Small intestine (tissue), 7 donors: ENCODE data around the gene KDM5C. TPM values are rescaled to one million over a fixed set of nuclear protein-coding genes. Genes with fewer than 3 reads are reported as not detected.
"Not testable (repeated sequence)": the region's sequence is repeated elsewhere in the genome, so short reads cannot be mapped to it uniquely, and the experiment has no call there.

Source experiments
- DNase-seq, 2 donors: peaks; one replicate each; pipeline versions ENCODE4 v3.0.0 to v3.0.0-alpha.2; 2013
- FAIRE-seq: peaks from 2 replicates; lab custom pipeline; 2012; peaks lifted over from hg19 to GRCh38; lab: Jason Lieb, UNC
- H3K27ac ChIP-seq, 3 donors: one replicate each; pipeline ENCODE4 v1.5.1; 2013; ENCODE audit warnings: low read length in 2 of 3, mild to moderate bottlenecking in 2 of 3, control low read depth in 1 of 3, inconsistent platforms in 1 of 3, low read depth in 1 of 3, moderate library complexity in 1 of 3
- H3K27me3 ChIP-seq, 3 donors: one replicate each; pipeline ENCODE4 v1.6.1; 2013; ENCODE audit warnings: low read length in 3 of 3, inconsistent platforms in 1 of 3; ENCODE audit not compliant: control insufficient read depth in 3 of 3, insufficient read depth in 3 of 3
- H3K36me3 ChIP-seq, 3 donors: one replicate each; pipeline ENCODE4 v1.6.1; 2013; ENCODE audit warnings: low read length in 3 of 3, inconsistent platforms in 1 of 3, low read depth in 1 of 3, mild to moderate bottlenecking in 1 of 3, moderate library complexity in 1 of 3; ENCODE audit not compliant: control insufficient read depth in 3 of 3, insufficient read depth in 2 of 3
- H3K4me1 ChIP-seq, 3 donors: one replicate each; pipeline ENCODE4 v1.6.1; 2013; ENCODE audit warnings: low read length in 2 of 3, inconsistent platforms in 1 of 3, low read depth in 1 of 3, mild to moderate bottlenecking in 1 of 3, moderate library complexity in 1 of 3; ENCODE audit not compliant: control insufficient read depth in 3 of 3, insufficient read depth in 2 of 3
- H3K4me3 ChIP-seq, 3 donors: one replicate each; pipeline ENCODE4 v1.5.1; 2013; ENCODE audit warnings: low read length in 3 of 3, control low read depth in 1 of 3, inconsistent platforms in 1 of 3, low read depth in 1 of 3, mild to moderate bottlenecking in 1 of 3, moderate library complexity in 1 of 3
- H3K9me3 ChIP-seq, 2 donors: one replicate each; pipeline ENCODE4 v1.6.1; 2013; ENCODE audit warnings: low read depth in 1 of 2, low read length in 1 of 2; ENCODE audit not compliant: control insufficient read depth in 2 of 2, insufficient read depth in 1 of 2
- WGBS, 3 donors: extraction: QIAGEN DNeasy Blood & Tissue Kit; methylation state at CpG; one replicate each; pipeline ENCODE4 v1.1.7; 2013; 5-methylcytosine and 5-hydroxymethylcytosine counted together
- polyA plus RNA-seq, 4 donors: library from polyadenylated mRNA; stranded (reverse) in 3 of 4; unstranded in 1 of 4; fragments of 200-250 nt in 3 of 4; fragments of 120-200 nt in 1 of 4; gene quantifications; one replicate each; pipeline versions ENCODE4 v1.2.1 to v1.2.3, GENCODE V29; 2013
- donor health status: healthy with polysubstance abuse.
- donor health status: control.
- donor health status: control.
- donor health status: Bipolar disorder and iron deficiency.
- donor health status: healthy.

KDM5C gene
- polyA plus RNA-seq, 4 donors: 22.6 to 50.9 (median 26.4) TPM

GRCh38 chrX:53190363-53190960, 34.5 kb downstream of the KDM5C start:
- 68 to 91% (median 80%) methylated on average over 6 of the region's 6 CpGs for WGBS, 3 donors
- DNase-seq (no peak), FAIRE-seq (no peak)
- Histone ChIP-seq H3K27ac (no peak overlapping the region), H3K9me3 (no peaks in the 10 kb centered on the region), H3K4me3 (no peak overlapping the region), H3K4me1 (no peaks in the 10 kb centered on the region), H3K36me3 (peaks cover 6 to 28% (median 23%) of the 10 kb centered on the region in 3 donors), H3K27me3 (no peaks in the 10 kb centered on the region)

DNA sequence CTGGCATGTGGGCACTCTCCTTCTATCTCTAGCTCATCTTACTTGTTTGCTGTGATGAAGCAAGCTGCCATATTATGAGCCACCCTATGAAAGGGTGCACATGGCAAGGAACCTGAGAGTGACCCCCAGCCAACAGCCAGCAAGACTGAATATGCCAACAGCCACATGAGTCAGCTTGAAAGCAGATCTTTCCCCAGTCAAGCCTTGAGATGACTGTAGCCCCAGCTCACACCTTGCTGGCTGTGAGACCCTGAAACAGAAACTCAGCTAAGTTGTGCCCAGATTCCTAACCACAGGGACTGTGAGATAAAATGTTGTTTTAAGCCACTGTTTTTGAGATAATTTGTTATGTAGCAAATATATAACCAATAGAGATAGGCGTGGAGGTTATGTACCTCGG, 36.2 kb downstream of the KDM5C start:
- no peaks in the 10 kb centered on the region for H3K9me3 ChIP-seq
- FAIRE-seq (no peak), DNase-seq (no peak)
- H3K36me3 ChIP-seq: peaks cover 0 to 13% (median 11%) of the 10 kb centered on the region in 3 donors
- WGBS, 3 donors: 63 to 74% (median 64%) methylated on average over 2 of the region's 2 CpGs
- no peak overlapping the region for H3K4me3 ChIP-seq
- H3K27me3 ChIP-seq: no peaks in the 10 kb centered on the region
- H3K27ac ChIP-seq: no peak overlapping the region
- H3K4me1 ChIP-seq: no peaks in the 10 kb centered on the region

- FAIRE-seq (no peak), DNase-seq (no peak)
- no peaks in the 10 kb centered on the region for H3K4me1 ChIP-seq
- no peaks in the 10 kb centered on the region for H3K27me3 ChIP-seq
- WGBS, 3 donors: 73 to 77% (median 77%) methylated on average over 2 of the region's 2 CpGs
- H3K27ac ChIP-seq: no peak overlapping the region
- H3K4me3 ChIP-seq: no peak overlapping the region
- no peaks in the 10 kb centered on the region for H3K36me3 ChIP-seq
- no peaks in the 10 kb centered on the region for H3K9me3 ChIP-seq
These were observed 38.7 kb downstream of the KDM5C start for GRCh38 chrX:53186351-53186750.

- Histone ChIP-seq H3K4me1 (no peaks in the 10 kb centered on the region), H3K4me3 (no peak overlapping the region), H3K36me3 (no peaks in the 10 kb centered on the region), H3K27ac (no peak overlapping the region), H3K27me3 (no peaks in the 10 kb centered on the region), H3K9me3 (no peaks in the 10 kb centered on the region)
- FAIRE-seq: no peak
- 81 to 89% (median 85%) methylated on average over 2 of the region's 2 CpGs for WGBS, 3 donors
- no peak for DNase-seq
These were observed 40.2 kb downstream of the KDM5C start for GRCh38 chrX:53184836-53185235.

DNA sequence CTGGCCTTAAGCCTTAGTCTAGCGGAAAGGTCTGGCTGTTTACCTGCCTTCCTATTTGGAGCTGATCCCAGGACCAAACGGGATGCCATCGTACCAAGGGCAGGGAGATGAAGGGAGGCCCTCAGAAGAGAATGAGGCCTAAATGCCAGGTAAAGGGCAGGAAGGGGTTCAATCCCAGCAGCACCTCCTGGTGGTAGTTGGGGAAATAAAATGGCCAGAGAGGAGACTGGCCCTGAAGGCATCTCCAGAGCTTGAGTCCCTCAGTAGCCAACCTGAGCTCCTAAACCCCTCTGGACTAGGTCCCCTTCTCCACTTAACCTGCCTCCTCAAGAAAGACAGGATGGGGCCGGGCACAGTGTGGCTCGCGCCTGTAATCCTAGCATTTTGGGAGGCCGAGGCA, 53.7 kb downstream of the KDM5C start:
- H3K36me3 ChIP-seq: no peaks in the 10 kb centered on the region
- H3K27me3 ChIP-seq: no peaks in the 10 kb centered on the region
- DNase-seq: no peak
- H3K4me3 ChIP-seq: no peak overlapping the region
- FAIRE-seq: no peak
- WGBS, 3 donors: 87 to 94% (median 93%) methylated on average over 4 to 7 of the region's 7 CpGs
- peaks cover 0 to 2% of the 10 kb centered on the region in 2 donors for H3K9me3 ChIP-seq
- no peak overlapping the region for H3K27ac ChIP-seq
- no peaks in the 10 kb centered on the region for H3K4me1 ChIP-seq

DNA sequence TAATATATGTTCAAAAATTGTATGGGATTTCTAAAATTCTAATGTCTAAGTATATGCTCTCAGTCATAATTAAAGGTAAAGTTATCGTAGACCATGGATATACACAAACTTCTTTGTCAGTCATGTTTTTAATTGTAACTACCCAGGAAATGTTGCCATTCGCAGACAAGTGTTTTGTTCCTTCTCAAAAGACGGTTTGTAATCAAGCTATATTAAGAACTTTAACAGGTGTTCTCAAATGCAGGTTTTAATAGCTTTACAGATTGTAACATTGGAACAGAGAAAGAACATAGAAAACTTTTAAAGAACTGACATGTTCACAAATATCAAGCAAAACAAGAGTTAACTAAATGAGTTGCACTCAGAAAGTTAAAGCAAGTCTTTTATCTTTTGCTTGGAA, 58.9 kb downstream of the KDM5C start:
- Histone ChIP-seq H3K9me3 (no peaks in the 10 kb centered on the region), H3K27me3 (no peaks in the 10 kb centered on the region), H3K4me3 (no peak overlapping the region), H3K27ac (no peak overlapping the region), H3K4me1 (no peaks in the 10 kb centered on the region), H3K36me3 (no peaks in the 10 kb centered on the region)
- 85 to 93% (median 92%) methylated on average over 3 of the region's 3 CpGs for WGBS, 3 donors
- FAIRE-seq (peak; percentile 82), DNase-seq (no peak)

GRCh38 chrX:53164566-53164965, 60.4 kb downstream of the KDM5C start:
- H3K27me3 ChIP-seq, DNase-seq, H3K9me3 ChIP-seq, H3K27ac ChIP-seq, H3K4me1 ChIP-seq, FAIRE-seq, H3K4me3 ChIP-seq, H3K36me3 ChIP-seq: not testable (repeated sequence)
- 53 to 68% (median 62%) methylated on average over 6 of the region's 6 CpGs for WGBS, 3 donors

- H3K27me3 ChIP-seq: no peaks in the 10 kb centered on the region
- H3K4me3 ChIP-seq: no peak overlapping the region
- 68 to 91% (median 85%) methylated on average over 6 to 7 of the region's 7 CpGs for WGBS, 3 donors
- DNase-seq: no peak
- no peaks in the 10 kb centered on the region for H3K9me3 ChIP-seq
- no peak for FAIRE-seq
- H3K27ac ChIP-seq: no peak overlapping the region
- no peaks in the 10 kb centered on the region for H3K36me3 ChIP-seq
- H3K4me1 ChIP-seq: no peaks in the 10 kb centered on the region
These were observed 61.6 kb downstream of the KDM5C start for GRCh38 chrX:53163436-53163835.
